Measurements from ENCODE around the gene HIRA.
"Not testable (repeated sequence)": the region's sequence is repeated elsewhere in the genome, so short reads cannot be mapped to it uniquely, and the experiment has no call there.

Gene HIRA

DNA sequence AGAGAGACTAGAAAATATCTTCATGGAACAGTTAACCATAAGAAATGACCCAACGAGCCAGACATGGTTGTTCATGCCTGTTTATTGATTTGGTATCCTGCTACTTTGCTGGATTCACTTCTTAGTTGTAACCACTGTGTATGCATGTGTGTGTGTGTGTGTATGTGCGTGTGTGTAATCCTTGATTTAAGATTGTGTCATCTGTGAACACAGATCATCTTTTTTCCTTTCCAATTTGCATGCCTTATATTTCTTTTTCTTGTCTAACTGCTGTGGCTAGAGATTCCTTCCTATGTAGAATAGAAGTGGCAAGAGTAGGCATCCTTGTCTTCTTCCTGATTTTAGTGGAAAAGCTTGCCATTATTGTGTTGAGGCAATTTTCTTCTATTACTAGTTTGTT lies 123.7 kb downstream of the HIRA start:
- no peak for DNase-seq

DNA sequence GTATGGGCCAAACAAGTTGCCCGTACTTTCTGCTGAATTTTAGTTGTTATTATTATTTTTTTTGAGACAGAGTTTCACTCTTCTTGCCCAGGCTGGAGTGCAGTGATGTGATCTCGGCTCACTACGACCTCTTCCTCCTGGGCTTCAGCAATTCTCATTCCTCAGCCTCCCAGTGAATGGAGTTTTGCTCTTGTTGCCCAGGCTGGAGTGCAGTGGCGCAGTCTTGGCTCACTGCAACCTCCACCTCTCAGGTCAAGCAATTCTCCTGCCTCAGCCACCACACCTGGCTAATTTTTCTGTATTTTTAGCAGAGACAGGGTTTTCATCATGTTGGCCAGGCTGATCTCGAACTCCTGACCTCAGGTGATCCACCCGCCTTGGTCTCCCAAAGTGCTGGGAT lies 125.0 kb downstream of the HIRA start:
- not testable (repeated sequence) for DNase-seq

DNA sequence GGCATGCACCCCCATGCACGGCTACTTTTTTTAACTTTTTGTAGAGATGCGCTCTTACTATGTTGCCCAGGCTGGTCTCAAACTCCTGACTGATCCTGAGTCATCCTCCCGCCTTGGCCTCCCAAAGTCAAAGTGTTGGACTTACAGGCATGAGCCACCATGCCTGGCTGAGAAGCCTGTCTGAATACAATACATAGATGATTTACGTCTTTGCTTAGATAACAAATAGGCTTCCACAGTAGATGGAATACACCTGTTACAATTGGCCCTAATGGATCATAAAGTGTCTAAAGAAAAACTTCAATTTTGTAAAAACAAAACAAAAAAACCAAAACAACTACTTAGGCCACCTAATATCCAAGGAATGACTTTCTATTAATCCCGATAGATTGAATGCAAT lies 127.0 kb downstream of the HIRA start:
- no peak for DNase-seq

DNA sequence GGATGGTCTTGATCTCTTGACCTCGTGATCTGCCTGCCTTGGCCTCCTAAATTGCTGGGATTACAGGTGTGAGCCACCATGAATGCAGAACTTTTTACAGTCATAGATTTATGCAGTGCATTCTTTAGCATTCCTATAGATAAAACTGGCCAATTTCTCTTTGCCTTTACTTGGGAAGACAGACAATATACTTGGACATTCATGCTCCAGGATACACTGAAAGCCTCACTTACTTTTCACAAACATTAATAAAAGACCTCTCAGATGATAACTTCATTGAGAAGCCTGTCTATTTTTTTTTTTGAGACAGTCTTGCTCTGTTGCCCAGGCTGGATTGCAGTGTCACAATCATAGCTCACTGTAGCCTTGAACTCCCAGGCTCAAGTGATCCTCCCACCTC lies 127.7 kb downstream of the HIRA start:
- DNase-seq, result no peak

DNA sequence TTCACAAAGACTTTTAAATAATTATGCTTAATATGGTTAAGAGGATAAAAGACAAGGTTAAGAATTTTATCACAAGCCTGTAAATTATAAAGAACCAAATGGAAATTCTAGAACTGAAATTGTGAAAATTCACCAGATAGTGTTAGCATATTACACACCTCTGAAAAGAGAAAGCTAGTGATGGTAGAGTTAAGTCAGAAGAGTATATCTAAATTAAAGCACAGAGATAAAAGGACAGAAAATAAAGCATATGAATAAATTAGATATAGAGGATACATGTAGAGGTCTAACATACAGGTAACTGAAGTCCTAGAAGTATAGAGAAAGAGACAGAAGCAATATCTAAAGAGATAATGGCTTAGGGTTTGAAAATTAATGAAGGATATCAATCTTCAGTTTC lies 135.8 kb downstream of the HIRA start:
- DNase-seq, result no peak

GRCh38 chr22:19292458-19293230 lies 138.9 kb downstream of the HIRA start:
- no peak for DNase-seq

- peak; percentile 74 for DNase-seq
Measured at GRCh38 chr22:19291580-19292457, 139.7 kb downstream of the HIRA start, which contains the start of gene CLTCL1. Gene CLTCL1, minus strand, starts transcription at chr22:19291719. Its CDS starts 78 bp downstream, at chr22:19291641.

DNA sequence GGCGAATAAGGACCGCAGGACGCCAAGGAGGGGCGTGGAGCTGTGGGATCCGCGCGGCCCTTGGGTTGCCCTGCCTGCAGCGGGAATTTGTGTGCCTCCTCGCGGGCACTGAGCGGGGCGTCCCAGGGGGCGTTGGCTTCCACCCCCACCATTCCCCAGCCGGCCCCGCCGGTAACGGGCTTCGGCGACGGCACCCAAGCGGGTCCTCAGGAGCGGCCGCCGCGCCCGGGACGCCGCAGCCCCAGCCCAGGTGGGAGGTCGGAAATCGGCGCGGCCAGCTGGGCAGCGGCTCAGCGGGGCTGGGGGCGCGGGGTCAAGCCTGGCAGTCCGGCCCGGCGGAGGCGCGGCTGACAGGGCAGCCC lies 140.3 kb downstream of the HIRA start:
- peak; percentile 48 for DNase-seq

GRCh38 chr22:19290400-19291217 lies 140.9 kb downstream of the HIRA start:
- DNase-seq, result no peak

DNA sequence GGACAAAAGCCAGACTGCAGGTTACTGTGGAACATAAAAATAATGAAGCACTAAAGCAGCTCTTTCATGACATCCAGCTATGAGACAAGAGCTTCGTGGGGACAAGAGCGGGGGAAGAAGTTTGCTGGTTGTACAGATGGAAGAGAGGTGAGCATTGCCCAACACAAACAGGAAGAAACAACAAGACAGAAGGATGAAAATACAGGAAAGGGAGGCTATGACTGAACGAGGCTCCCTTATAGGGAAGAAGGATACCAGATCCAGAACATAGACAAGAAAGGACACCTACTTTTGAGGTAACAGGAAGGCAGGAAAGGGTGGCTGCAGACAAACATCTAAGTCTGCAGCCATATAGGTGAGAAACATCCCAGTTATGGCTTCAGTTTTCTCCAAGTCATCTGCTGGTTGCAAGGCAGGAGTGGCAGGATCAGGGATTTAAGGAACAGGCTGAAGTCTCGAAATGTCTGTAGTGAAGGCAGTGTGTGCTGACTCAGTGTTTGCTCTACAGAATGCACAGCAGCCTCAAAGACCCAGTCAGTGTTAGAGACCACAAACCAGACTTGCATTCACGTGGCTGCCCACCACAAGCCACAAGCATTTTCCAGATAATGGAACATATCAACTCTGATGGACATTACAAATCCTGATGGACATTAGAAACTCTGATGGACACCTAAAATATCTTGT lies 141.9 kb downstream of the HIRA start:
- no peak for DNase-seq

DNA sequence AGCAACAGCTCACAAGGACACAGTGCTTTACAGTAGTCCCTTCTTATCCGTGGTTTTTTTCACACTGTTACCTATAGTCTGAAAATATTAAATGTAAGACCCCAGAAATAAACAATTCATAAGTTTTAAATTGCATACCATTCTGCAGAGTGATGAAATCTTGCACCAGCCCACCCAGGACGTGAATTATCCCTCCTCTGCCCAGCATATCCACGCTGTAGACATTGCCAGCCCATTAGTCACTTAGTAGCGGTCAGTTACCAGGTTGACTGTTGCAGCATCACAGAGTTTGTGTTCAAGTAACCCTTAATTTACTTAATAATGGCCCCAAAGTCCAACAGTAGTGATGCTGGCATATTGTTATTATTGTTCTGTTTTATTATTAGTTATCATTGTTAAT lies 143.6 kb downstream of the HIRA start:
- no peak for DNase-seq

DNA sequence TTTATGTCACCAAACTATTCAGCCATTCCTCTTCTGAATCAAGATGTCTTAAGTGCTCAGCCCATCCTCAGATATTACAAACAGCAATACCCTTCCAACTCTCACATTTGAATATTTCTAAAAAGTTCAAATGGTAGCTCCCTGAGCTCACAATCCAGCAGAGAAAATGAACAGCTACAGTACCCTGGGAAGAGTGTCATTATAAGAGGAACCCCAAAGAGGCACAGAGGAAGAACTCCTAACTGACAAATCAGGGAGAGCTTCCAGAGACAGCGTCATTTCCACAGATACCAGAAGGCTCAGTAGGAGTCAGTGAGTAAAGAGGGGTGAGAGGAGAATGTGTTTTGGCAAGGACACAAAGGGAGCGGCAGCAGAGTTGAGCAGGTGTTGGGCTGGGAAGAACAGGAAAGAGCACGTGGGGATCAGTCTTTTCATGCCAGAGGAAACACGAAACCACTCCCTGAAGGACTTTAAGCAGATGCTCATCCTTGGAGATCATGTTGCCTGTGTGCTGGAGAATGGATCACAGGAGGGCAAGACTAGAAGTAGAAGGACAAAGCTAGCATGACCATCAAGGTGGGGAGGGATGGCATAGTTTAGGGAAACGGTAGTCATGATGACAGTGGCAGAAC lies 144.3 kb downstream of the HIRA start:
- no peak for DNase-seq

DNA sequence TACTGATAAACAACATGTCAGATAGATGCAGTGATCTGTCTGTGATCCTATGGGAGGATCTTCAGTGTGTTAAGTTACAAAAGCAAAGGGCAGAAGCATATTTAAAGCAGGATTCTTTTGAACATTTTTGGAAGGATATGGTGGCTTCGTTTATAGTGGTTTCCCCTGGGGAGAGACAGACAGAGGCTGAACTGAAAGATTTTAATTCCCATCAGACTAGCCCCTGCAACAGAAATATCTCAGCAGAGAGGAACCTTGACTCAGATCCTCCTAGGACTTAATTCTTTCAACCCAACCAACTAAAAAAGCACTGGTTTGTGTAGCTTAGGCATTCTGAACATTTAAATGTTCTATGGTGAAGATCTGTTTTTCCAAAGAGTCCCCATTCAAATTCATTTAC lies 145.7 kb downstream of the HIRA start:
- DNase-seq, result no peak
